C1 segment of cervical spinal cord (tissue), 14 donors: ENCODE results near the gene SEMA4D.
"Not testable (repeated sequence)": the region's sequence is repeated elsewhere in the genome, so short reads cannot be mapped to it uniquely, and the experiment has no call there.

Experiments
- DNase-seq, 14 donors: peaks; one replicate each; lab custom pipeline; 2025; lab: John Stamatoyannopoulos, UW

Gene SEMA4D

GRCh38 chr9:89375191-89375760 is 122.6 kb downstream of the SEMA4D start:
- DNase-seq, result peak in 1 of 14 donors; percentile 14

GRCh38 chr9:89374176-89374575 is 123.7 kb downstream of the SEMA4D start:
- no peak for DNase-seq

DNA sequence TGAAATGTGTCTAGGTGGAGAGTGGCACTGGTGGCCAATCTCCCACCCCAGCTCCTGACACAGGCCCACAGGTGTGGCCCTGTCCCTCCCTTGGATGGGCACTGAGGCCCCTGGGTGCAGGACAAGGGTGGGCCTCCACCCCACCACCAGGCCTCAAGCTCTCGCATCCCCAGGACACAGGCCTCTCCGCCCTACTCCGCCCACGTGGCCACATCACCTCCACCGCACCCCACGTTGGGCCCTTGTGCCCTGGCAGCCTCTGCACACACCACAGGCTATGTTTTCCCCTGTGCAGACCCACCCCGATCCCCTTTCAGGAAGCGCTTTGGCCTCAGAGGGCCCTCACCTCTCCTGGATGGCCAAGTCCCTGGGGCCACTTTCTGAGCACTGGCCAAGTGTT is 124.9 kb downstream of the SEMA4D start:
- no peak for DNase-seq

DNA sequence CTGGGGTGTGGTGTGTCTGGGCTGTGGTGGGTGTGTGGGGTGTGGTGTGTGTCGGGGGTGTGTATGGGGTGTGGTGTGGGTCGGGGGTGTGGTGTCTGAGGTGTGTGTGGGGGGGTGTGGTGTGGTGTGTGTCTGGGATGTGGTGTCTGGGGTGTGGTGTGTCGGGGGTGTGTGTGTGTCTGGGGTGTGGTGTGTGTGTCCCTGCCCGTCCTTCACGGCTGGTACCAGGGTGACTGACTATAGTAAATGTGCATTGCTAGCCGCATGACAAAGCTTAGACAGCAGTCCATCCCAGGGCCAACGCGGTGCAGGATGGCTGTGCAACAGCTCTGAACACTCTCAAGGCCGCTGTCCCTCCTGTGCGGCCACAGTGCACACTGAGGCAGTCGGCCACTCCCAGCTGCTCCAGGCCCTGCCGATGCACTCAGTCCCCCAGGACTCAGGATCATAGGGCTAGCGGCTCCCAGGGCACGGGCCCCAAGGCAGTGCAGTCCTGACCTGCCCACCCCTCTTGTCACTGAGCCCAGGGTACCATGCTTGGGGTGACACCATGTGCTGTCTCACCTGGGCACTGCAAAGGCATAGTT is 125.6 kb downstream of the SEMA4D start:
- DNase-seq, result no peak

GRCh38 chr9:89371791-89372190 is 126.1 kb downstream of the SEMA4D start:
- DNase-seq, result not testable (repeated sequence)

DNA sequence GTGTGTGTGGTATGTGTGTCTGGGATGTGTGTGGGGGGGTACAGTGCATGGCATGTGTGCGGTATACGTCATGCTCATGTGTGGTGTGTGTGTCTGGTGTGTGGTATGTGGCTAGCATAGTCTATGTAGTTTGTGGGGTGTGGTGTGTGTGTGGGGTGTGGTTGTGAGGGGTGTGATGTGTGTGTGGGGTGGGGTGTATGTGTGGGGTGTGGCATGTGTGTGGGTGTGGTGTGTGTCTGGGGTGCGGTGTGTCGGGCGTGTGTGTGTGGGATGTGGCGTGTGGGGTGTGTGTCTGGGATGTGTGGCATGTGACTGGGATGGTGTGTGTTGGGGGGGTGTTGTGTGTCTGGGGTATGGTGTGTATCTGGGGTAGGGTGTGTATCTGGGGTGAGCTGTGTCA is 127.3 kb downstream of the SEMA4D start:
- DNase-seq, result no peak

- DNase-seq, result no peak
These were observed 128.9 kb downstream of the SEMA4D start for GRCh38 chr9:89368978-89369377.

GRCh38 chr9:89368550-89368949 is 129.4 kb downstream of the SEMA4D start:
- no peak for DNase-seq

DNA sequence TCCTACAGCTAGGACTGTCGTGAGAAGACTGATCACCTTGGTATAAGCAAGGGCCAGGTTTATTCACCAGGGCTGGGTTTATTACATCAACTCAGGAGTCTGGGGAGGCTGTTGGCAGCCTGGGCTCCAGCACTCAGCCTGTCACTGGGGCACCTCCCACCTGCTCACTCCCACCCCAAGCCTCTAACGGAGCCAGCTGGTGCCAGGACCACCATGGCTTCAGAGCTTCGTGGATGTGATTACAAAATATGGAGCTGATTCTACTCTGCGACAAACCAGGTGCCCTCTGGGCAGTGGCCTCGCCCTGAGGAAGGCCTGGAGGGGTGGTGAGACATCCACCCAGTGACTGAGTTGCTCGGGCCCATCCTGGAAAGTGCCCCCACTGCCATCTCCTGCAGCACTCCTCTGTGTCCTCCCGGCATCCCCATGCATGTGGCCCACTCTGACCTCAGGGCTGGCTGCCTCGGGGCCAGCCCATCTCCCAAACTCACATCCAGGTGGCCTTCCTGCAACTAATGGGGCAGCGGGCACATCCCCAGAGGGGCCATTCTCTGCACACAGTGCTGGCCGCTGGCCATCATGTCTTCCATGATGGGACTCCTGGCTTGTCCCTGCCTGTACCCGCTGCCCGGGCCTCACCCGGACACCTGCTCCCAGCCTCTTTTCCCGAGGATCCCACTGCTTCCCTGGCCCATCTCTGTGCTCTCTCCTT is 130.0 kb downstream of the SEMA4D start:
- no peak for DNase-seq

DNA sequence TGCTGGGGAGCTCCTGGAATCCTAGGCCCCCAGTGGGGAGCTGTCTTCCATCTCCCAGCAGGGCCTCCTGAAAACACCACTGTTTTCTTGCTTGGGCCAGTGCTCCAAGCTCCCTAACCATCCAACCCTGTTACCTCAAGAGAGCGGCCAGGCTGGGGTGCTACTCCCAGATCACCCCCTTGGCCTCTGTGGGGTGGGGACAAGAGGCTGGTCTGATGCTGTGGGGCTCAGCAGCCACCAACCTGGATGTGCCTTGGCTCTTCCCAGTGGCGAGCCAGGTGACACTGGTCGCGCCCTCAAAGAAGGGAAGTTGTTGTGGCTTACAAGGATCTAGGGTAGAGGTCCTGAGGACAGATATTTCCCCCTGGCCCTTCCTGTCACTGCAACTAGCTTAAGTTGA is 130.6 kb downstream of the SEMA4D start:
- no peak for DNase-seq

GRCh38 chr9:89366711-89367110 is 131.2 kb downstream of the SEMA4D start:
- DNase-seq, result no peak

DNA sequence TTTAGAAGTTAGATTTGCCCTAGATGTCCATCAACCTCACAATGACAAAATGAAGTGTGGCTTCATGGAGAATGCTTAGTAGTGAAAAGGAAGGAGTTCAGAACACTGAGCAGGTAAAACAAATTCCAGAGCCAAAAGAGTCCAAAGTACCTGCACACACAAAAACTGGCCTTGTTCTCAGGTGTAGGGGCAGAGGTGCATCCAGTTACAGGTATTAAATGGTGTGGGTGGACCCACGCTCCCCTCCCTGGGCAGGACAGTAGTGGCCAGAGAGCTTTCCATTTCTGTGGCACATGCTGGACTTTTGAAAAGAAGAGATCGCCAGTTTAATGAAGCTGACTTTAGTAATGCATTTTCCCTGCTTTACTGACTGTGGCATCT is 132.4 kb downstream of the SEMA4D start:
- no peak for DNase-seq

DNA sequence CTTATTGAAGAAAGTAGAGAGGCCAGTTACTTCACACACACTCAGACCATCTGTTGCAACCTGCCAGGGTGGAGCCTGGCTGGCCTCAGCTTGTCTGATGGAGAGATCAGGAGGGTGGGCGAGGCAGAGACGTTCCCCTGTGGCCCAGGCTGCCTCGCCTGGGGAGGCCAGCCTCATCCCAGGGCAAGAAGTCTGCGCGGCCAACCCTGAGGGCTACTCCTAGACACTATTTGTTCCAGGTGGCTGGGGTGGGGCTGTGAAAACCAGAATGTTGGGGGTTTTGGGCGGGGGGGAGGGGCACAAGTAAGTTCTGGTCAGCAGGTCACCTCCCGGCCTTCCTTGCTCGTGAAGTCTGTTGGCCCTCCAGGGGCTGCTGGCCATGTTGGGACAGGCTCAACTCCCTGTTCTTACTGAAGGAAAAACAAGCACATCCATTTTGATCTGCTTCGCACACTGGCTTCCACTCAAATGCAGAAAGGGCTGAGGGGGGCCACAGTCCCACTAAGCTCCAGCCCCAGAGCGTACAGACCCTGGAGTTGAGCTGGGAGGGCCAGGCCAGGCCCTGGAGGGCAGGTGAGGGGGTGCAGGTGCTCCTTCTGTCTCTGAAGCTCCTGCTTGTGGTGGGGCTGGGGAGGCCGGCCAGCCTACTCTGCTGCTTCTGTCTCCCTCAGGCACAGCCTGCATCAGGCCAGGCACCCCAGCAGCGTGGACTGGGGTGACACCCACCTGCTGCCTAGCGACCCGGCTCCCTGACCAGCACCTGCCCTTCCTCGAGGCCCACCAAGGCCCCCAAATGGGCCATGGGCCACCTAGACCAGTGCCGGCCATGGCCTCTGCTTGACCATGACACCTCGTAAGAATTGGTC is 133.0 kb downstream of the SEMA4D start:
- DNase-seq, result no peak

GRCh38 chr9:89363921-89364665 is 133.8 kb downstream of the SEMA4D start:
- DNase-seq, result no peak

GRCh38 chr9:89363311-89363670 is 134.6 kb downstream of the SEMA4D start:
- DNase-seq, result no peak

DNA sequence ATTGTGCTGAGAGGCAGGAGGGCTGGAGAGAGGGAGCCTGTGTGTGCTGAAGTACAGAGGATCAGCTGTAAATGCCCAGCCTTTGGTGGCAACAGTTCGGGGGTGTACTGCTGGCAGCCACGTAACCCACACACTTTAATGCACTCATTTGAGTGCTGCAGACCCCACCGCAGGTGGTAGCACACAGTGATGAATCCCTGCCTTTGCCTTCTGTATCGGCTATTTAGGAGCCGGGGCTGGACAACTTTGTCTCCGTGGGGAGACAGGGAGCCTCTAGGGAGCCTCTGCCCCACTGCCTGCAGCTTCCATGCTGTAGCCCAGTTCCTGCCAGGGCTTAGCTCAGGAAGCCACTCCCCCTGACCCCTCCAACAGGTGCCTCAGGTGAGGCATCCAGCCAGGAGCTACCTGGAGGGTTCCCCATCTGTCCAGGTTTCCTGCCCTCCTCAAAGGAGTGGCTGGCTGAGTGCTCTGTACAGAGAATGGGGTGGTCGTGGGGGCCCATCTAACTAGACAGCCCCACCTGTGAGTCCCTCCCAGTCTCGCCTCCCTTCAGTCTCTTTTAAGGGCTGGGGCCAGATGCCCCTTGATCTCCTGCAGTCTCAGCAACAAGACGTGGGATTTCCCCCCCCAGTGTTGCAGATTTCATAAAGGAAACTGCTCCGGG is 135.1 kb downstream of the SEMA4D start:
- DNase-seq, result no peak

GRCh38 chr9:89361816-89362646 is 135.9 kb downstream of the SEMA4D start:
- DNase-seq, result no peak

GRCh38 chr9:89361031-89361430 is 136.9 kb downstream of the SEMA4D start:
- DNase-seq, result no peak

DNA sequence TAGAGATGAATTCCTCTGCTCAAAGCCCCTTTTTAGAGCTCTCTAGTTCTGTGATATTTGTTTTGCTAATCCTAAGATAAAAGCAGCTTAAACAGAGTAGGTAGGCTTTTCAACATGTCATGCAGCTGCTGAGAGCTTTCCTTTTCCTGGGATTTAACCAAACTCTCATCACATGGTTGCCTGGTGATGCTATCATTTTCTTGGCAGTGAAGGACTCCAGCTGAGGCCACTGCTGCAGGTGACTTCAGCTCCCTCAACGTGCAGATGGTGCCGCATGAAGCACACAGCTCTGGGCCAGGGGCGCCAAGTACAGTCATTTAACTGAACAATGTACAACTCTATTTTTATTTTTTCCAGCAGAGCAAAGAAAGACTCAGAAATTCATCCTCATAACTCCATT is 137.4 kb downstream of the SEMA4D start:
- DNase-seq, result no peak

DNA sequence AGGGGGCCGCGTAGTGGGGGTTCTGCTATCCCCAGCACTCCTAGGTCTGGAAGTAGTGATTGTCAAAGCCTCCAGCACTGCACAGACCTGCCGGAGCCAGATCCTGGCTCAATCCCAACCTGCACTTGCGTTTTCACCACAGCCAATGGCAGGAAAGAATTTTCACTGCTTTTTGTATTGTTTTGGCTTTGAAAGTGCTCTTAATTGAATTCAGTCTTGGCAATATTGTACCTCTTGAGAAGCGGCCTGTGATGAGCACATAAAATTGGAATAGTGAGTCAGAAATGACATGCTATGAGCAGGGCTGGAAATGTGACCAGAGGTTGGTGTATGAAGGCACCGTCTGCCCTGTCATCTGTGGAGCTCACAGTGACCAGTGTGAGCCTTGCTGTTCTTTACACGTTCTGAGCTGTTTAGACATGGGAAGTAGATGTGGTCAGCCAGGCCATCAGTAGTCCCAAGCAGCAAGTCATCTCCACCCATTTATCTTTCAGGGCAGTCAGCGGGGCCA is 138.1 kb downstream of the SEMA4D start:
- no peak for DNase-seq
